ENCODE results near the gene FOXP1. TPM values are rescaled to one million over a fixed set of nuclear protein-coding genes. Genes with fewer than 3 reads are reported as not detected.

FOXP1 gene
- total RNA-seq, 1 experiment from 2014 or later, result 334 TPM

GRCh38 chr3:71194785-71195184 lies 388.7 kb downstream of the FOXP1 start:
- Histone ChIP-seq H3K9ac (ENCODE audit: low read length) (no peak overlapping the region), H3K9me3 (ENCODE audit: low read length) (no peaks in the 10 kb centered on the region), H4K20me1 (ENCODE audit: insufficient read depth, low read depth, low read length) (0 out of 2 replicates have a peak, but pooled peaks cover 4% of the 10 kb centered on the region), H3K4me3 (ENCODE audit: low read length) (no peak overlapping the region), H3K79me2 (ENCODE audit: low read length) (peaks cover 87% of the 10 kb centered on the region), H2AFZ (ENCODE audit: low read length) (no peak overlapping the region), H3K4me2 (ENCODE audit: low read depth, low read length, poor library complexity, severe bottlenecking) (no peak overlapping the region), H3K36me3 (ENCODE audit: insufficient read depth, low read length) (peaks cover 38% of the 10 kb centered on the region), H3K27ac (ENCODE audit: low read length) (no peak overlapping the region), H3K27me3 (ENCODE audit: low read length) (no peaks in the 10 kb centered on the region), H3K9me2 (replicated peaks; ENCODE audit: insufficient read depth, low read length) (no peaks in the 10 kb centered on the region), H3K4me1 (ENCODE audit: low read length) (peaks cover 18% of the 10 kb centered on the region)
- no peak for DNase-seq

DNA sequence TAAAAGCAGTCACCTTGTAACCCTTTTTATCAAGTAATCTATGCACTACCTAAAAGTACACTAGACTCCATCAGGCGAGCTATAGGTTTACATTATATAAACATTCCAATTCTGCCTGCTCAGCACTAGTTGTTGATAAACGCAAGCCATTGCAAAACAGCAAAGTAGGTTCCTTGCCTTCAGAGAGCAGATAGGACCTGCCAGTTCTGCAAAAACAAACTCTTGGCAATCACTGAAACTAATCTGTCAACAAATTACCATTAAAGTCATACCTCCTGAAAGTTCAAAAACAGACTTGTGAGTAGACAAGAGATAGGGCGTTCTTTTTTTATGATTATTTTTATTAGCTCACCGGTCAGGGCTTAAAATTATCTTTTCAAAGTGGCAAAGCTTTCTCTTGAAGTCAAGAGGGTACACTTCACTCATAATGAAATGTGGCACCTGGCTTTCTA lies 392.5 kb downstream of the FOXP1 start:
- Histone ChIP-seq H2AFZ (ENCODE audit: low read length) (no peak overlapping the region), H3K27me3 (ENCODE audit: low read length) (no peaks in the 10 kb centered on the region), H3K4me1 (ENCODE audit: low read length) (peaks cover 50% of the 10 kb centered on the region), H4K20me1 (ENCODE audit: insufficient read depth, low read depth, low read length) (no peaks in the 10 kb centered on the region), H3K36me3 (ENCODE audit: insufficient read depth, low read length) (peaks cover 33% of the 10 kb centered on the region; the same call in 1 of the 2 replicates), H3K79me2 (ENCODE audit: low read length) (peaks cover 83% of the 10 kb centered on the region), H3K9me2 (replicated peaks; ENCODE audit: insufficient read depth, low read length) (no peaks in the 10 kb centered on the region), H3K9ac (ENCODE audit: low read length) (no peak overlapping the region), H3K9me3 (ENCODE audit: low read length) (no peaks in the 10 kb centered on the region), H3K27ac (ENCODE audit: low read length) (no peak overlapping the region), H3K4me3 (ENCODE audit: low read length) (no peak overlapping the region), H3K4me2 (ENCODE audit: low read depth, low read length, poor library complexity, severe bottlenecking) (no peak overlapping the region)
- no peak for DNase-seq

- Histone ChIP-seq H3K9me2 (replicated peaks; ENCODE audit: insufficient read depth, low read length) (no peaks in the 10 kb centered on the region), H3K4me1 (ENCODE audit: low read length) (peaks cover 66% of the 10 kb centered on the region), H3K4me3 (ENCODE audit: low read length) (no peak overlapping the region), H3K27ac (ENCODE audit: low read length) (0 out of 2 replicates have a peak overlapping the region, but pooled peaks have one; percentile 2), H3K9me3 (ENCODE audit: low read length) (no peaks in the 10 kb centered on the region), H3K36me3 (ENCODE audit: insufficient read depth, low read length) (peaks cover 19% of the 10 kb centered on the region; the same call in 1 of the 2 replicates), H2AFZ (ENCODE audit: low read length) (no peak overlapping the region), H3K79me2 (ENCODE audit: low read length) (peaks cover 83% of the 10 kb centered on the region), H3K9ac (ENCODE audit: low read length) (no peak overlapping the region), H4K20me1 (ENCODE audit: insufficient read depth, low read depth, low read length) (no peaks in the 10 kb centered on the region), H3K4me2 (ENCODE audit: low read depth, low read length, poor library complexity, severe bottlenecking) (no peak overlapping the region), H3K27me3 (ENCODE audit: low read length) (no peaks in the 10 kb centered on the region)
- DNase-seq, result no peak
Measured at GRCh38 chr3:71189480-71189879, 394.0 kb downstream of the FOXP1 start.

- Histone ChIP-seq H3K9me3 (ENCODE audit: low read length) (no peaks in the 10 kb centered on the region), H3K79me2 (ENCODE audit: low read length) (peaks cover 83% of the 10 kb centered on the region), H3K27me3 (ENCODE audit: low read length) (no peaks in the 10 kb centered on the region), H3K4me1 (ENCODE audit: low read length) (peaks cover 80% of the 10 kb centered on the region), H3K27ac (ENCODE audit: low read length) (peak overlapping the region; percentile 19; the same call in 1 of the 2 replicates), H3K9me2 (replicated peaks; ENCODE audit: insufficient read depth, low read length) (no peaks in the 10 kb centered on the region), H3K4me3 (ENCODE audit: low read length) (no peak overlapping the region), H3K4me2 (ENCODE audit: low read depth, low read length, poor library complexity, severe bottlenecking) (no peak overlapping the region), H3K9ac (ENCODE audit: low read length) (no peak overlapping the region), H2AFZ (ENCODE audit: low read length) (no peak overlapping the region), H3K36me3 (ENCODE audit: insufficient read depth, low read length) (peaks cover 19% of the 10 kb centered on the region; the same call in 1 of the 2 replicates), H4K20me1 (ENCODE audit: insufficient read depth, low read depth, low read length) (no peaks in the 10 kb centered on the region)
- no peak for DNase-seq
Measured at GRCh38 chr3:71187715-71188114, 395.8 kb downstream of the FOXP1 start.

DNA sequence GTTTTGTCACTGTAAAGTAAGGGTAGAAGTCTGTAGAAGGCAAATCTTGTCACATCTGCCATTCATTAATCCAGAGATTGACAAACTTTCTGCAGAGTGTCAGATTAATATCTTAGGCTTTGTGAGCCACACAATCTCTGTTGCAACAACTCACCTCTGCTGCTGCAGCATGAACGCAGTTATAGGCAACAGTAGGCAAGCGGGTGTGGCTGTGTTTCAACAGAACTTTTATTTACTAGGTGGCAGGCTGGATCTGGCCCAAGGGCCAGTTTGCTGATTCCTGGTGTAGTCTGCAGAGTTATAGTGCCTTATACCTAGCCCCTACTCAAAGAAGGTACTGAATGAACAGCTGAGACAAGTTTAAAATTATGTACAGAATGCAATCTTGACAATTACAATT lies 396.7 kb downstream of the FOXP1 start:
- peaks cover 77% of the 10 kb centered on the region for H3K4me1 ChIP-seq (ENCODE audit: low read length)
- no peak overlapping the region for H3K4me3 ChIP-seq (ENCODE audit: low read length)
- H3K27me3 ChIP-seq (ENCODE audit: low read length), result no peaks in the 10 kb centered on the region
- no peaks in the 10 kb centered on the region for H4K20me1 ChIP-seq (ENCODE audit: insufficient read depth, low read depth, low read length)
- H3K9me3 ChIP-seq (ENCODE audit: low read length), result no peaks in the 10 kb centered on the region
- no peak overlapping the region for H3K27ac ChIP-seq (ENCODE audit: low read length)
- H3K9ac ChIP-seq (ENCODE audit: low read length), result no peak overlapping the region
- no peak overlapping the region for H2AFZ ChIP-seq (ENCODE audit: low read length)
- peaks cover 82% of the 10 kb centered on the region for H3K79me2 ChIP-seq (ENCODE audit: low read length)
- DNase-seq, result no peak
- H3K4me2 ChIP-seq (ENCODE audit: low read depth, low read length, poor library complexity, severe bottlenecking), result no peak overlapping the region
- no peaks in the 10 kb centered on the region for H3K9me2 ChIP-seq (replicated peaks; ENCODE audit: insufficient read depth, low read length)
- peaks cover 19% of the 10 kb centered on the region; the same call in 1 of the 2 replicates for H3K36me3 ChIP-seq (ENCODE audit: insufficient read depth, low read length)

DNA sequence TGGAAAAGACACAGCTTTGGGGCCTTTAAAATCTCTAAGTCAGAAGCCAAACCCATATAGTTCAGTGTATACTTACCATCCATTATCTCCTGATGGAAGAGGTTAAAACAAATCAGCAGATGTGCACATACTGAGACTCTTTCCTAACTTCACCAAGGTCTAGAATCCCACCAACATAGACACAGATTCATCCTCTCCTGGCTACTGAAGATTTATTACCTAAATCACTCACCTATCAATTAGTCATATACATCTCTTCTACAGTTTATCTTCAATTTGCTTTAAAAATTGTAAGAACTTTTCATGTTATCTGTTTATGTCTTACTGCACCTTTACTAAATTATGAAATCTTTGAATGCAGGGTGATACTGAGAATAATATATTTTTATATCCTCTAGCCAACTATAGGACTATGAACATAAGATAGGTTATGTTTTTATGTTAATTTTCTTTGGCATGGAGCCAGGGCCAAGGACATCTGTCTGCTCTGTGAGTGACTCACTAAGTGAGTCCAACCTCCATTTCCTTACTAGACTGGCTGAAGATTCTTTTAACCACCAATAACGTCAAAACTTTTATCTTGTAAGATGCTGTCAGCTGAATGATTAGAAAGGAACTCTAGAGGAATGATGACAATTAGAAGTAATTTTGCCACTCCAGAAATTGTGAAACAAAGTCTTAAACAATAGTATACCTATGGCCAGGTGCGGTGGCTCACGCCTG lies 397.6 kb downstream of the FOXP1 start:
- H4K20me1 ChIP-seq (ENCODE audit: insufficient read depth, low read depth, low read length), result no peaks in the 10 kb centered on the region
- H3K79me2 ChIP-seq (ENCODE audit: low read length), result peaks cover 80% of the 10 kb centered on the region
- peaks cover 23% of the 10 kb centered on the region; the same call in 1 of the 2 replicates for H3K36me3 ChIP-seq (ENCODE audit: insufficient read depth, low read length)
- peaks cover 77% of the 10 kb centered on the region for H3K4me1 ChIP-seq (ENCODE audit: low read length)
- H3K27ac ChIP-seq (ENCODE audit: low read length), result peak overlapping the region; percentile 61
- H3K9me3 ChIP-seq (ENCODE audit: low read length), result no peaks in the 10 kb centered on the region
- no peak overlapping the region for H2AFZ ChIP-seq (ENCODE audit: low read length)
- no peak overlapping the region for H3K4me3 ChIP-seq (ENCODE audit: low read length)
- no peaks in the 10 kb centered on the region for H3K27me3 ChIP-seq (ENCODE audit: low read length)
- peak; percentile 67 for DNase-seq
- no peaks in the 10 kb centered on the region for H3K9me2 ChIP-seq (replicated peaks; ENCODE audit: insufficient read depth, low read length)
- H3K9ac ChIP-seq (ENCODE audit: low read length), result no peak overlapping the region
- H3K4me2 ChIP-seq (ENCODE audit: low read depth, low read length, poor library complexity, severe bottlenecking), result peak overlapping the region; percentile 54

DNA sequence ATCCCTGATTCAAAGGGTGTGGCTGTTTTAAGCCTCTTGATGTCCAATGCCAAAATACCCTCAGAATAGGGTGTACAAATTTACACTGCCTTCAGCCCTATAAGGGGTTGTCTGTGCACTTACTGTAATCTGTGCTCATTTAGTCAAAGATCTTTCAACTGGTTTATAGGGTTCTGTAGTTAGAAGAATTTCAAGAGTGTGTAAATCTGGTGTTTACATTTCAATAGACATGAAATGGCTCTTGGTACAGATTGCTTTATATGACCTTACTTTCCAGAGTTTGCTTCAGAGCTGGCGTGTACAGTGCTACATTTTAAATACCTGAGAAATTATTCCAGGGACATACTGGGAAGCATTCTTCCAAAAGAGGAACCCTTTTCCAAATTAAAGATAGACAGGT lies 399.3 kb downstream of the FOXP1 start:
- H3K4me2 ChIP-seq (ENCODE audit: low read depth, low read length, poor library complexity, severe bottlenecking), result peak overlapping the region; percentile 54
- DNase-seq, result peak; percentile 48
- H3K27ac ChIP-seq (ENCODE audit: low read length), result peak overlapping the region; percentile 69

GRCh38 chr3:71183549-71183948 lies 400.0 kb downstream of the FOXP1 start:
- H3K27ac ChIP-seq (ENCODE audit: low read length), result peak overlapping the region; percentile 69
- H3K9me3 ChIP-seq (ENCODE audit: low read length), result no peaks in the 10 kb centered on the region
- H3K9me2 ChIP-seq (replicated peaks; ENCODE audit: insufficient read depth, low read length), result no peaks in the 10 kb centered on the region
- H3K27me3 ChIP-seq (ENCODE audit: low read length), result no peaks in the 10 kb centered on the region
- H3K9ac ChIP-seq (ENCODE audit: low read length), result no peak overlapping the region
- H3K79me2 ChIP-seq (ENCODE audit: low read length), result peaks cover 78% of the 10 kb centered on the region
- H2AFZ ChIP-seq (ENCODE audit: low read length), result no peak overlapping the region
- DNase-seq, result peak; percentile 83
- H3K4me2 ChIP-seq (ENCODE audit: low read depth, low read length, poor library complexity, severe bottlenecking), result peak overlapping the region; percentile 54
- no peaks in the 10 kb centered on the region for H4K20me1 ChIP-seq (ENCODE audit: insufficient read depth, low read depth, low read length)
- peaks cover 29% of the 10 kb centered on the region; the same call in 1 of the 2 replicates for H3K36me3 ChIP-seq (ENCODE audit: insufficient read depth, low read length)
- H3K4me3 ChIP-seq (ENCODE audit: low read length), result peak overlapping the region; percentile 20; the same call in 1 of the 2 replicates
- peaks cover 67% of the 10 kb centered on the region for H3K4me1 ChIP-seq (ENCODE audit: low read length)

More for the DNA sequence above, 399.3 kb downstream of the FOXP1 start:
- no peaks in the 10 kb centered on the region for H3K27me3 ChIP-seq (ENCODE audit: low read length)
- H3K4me1 ChIP-seq (ENCODE audit: low read length), result peaks cover 73% of the 10 kb centered on the region
- peaks cover 82% of the 10 kb centered on the region for H3K79me2 ChIP-seq (ENCODE audit: low read length)
- H3K9me3 ChIP-seq (ENCODE audit: low read length), result no peaks in the 10 kb centered on the region
- peak overlapping the region; percentile 20; the same call in 1 of the 2 replicates for H3K4me3 ChIP-seq (ENCODE audit: low read length)
- no peaks in the 10 kb centered on the region for H4K20me1 ChIP-seq (ENCODE audit: insufficient read depth, low read depth, low read length)
- H3K36me3 ChIP-seq (ENCODE audit: insufficient read depth, low read length), result peaks cover 36% of the 10 kb centered on the region; the same call in 1 of the 2 replicates
- H2AFZ ChIP-seq (ENCODE audit: low read length), result no peak overlapping the region
- H3K9me2 ChIP-seq (replicated peaks; ENCODE audit: insufficient read depth, low read length), result no peaks in the 10 kb centered on the region
- no peak overlapping the region for H3K9ac ChIP-seq (ENCODE audit: low read length)
